Epithelial cell of esophagus (primary cell): ENCODE data around the gene EVL.

Experiments used
- DNase-seq: peaks from one replicate; pipeline ENCODE4 v3.0.0; 2010; ENCODE audit warnings: low read depth
- H3K4me3 ChIP-seq: 2 replicates; pipeline ENCODE4 v1.5.1; 2011; ENCODE audit warnings: mild to moderate bottlenecking, low read length, control low read depth
- CTCF ChIP-seq: IDR thresholded peaks from 2 replicates; pipeline ENCODE4 v1.5.1; 2011; ENCODE audit warnings: low read depth, mild to moderate bottlenecking, low read length, control low read depth, inconsistent platforms; ENCODE audit not compliant: insufficient read depth; ENCODE audit errors: missing control alignments

Gene EVL

GRCh38 chr14:100048786-100049185, 16.4 kb upstream of the EVL start:
- no peak for DNase-seq
- H3K4me3 ChIP-seq: no peak overlapping the region
- TF ChIP-seq CTCF: no peak

GRCh38 chr14:100049220-100049619, 16.0 kb upstream of the EVL start:
- TF ChIP-seq CTCF: no peak
- DNase-seq: no peak
- H3K4me3 ChIP-seq: no peak overlapping the region

- no peak for DNase-seq
- no peak for TF ChIP-seq CTCF
- no peak overlapping the region for H3K4me3 ChIP-seq
Measured at GRCh38 chr14:100051103-100051502, 14.1 kb upstream of the EVL start.

- no peak for DNase-seq
- no peak overlapping the region for H3K4me3 ChIP-seq
- TF ChIP-seq CTCF: no peak
Measured at GRCh38 chr14:100051543-100051942, 13.7 kb upstream of the EVL start.

- no peak for DNase-seq
- TF ChIP-seq CTCF: no peak
- H3K4me3 ChIP-seq: no peak overlapping the region
Measured at GRCh38 chr14:100052819-100053218, 12.4 kb upstream of the EVL start.

GRCh38 chr14:100054316-100055075, 10.7 kb upstream of the EVL start:
- TF ChIP-seq CTCF: no peak
- no peak overlapping the region for H3K4me3 ChIP-seq
- DNase-seq: no peak

- TF ChIP-seq CTCF: no peak
- no peak for DNase-seq
- H3K4me3 ChIP-seq: no peak overlapping the region
Measured at GRCh38 chr14:100056431-100056830, 8.8 kb upstream of the EVL start.
